NB4 (cell line): ENCODE results near the gene MICOS13.

Experiments
- DNase-seq: peaks from one replicate; pipeline ENCODE4 v3.0.0; 2010; ENCODE audit warnings: low read depth
- H3K4me3 ChIP-seq: one replicate; pipeline ENCODE4 v1.5.1; 2011; ENCODE audit warnings: mild to moderate bottlenecking, low read depth, low read length, moderate library complexity
- MYC ChIP-seq: IDR thresholded peaks from 2 replicates; pipeline ENCODE4 v1.6.1; 2011; ENCODE audit warnings: low read depth, low read length
- POLR2A ChIP-seq: IDR thresholded peaks from 2 replicates; pipeline ENCODE4 v1.6.1; 2011; ENCODE audit warnings: mild to moderate bottlenecking; ENCODE audit not compliant: insufficient read length; ENCODE audit errors: extremely low read depth
- TF ChIP-seq, protein P1 (sequence below): IDR thresholded peaks from 2 replicates; pipeline ENCODE4 v1.6.1; 2011; ENCODE audit warnings: low read depth, low read length
- TF ChIP-seq, protein P2 (sequence below): IDR thresholded peaks from one replicate; pipeline ENCODE4 v1.5.1; 2012; ENCODE audit warnings: low read depth, low read length

Gene MICOS13

DNA sequence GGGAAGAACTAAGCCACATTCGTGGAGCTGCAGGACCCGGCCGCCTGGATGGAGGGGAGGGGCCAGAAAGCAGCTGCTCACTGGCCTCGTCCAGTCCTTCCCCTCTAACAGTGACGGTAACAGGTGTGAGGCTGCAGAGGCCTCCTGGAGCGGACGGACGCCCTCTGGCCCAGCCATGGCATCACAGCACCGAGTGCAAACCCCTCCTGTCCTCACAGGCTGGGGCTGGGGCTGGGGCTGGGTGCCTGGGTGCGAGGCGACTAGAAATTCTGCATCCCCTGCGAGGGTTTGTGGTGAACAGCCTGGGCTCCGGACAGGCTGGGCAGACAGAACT lies 3.6 kb downstream of the MICOS13 start:
- TF ChIP-seq POLR2A (no peak), MYC (no peak)
- TF ChIP-seq, protein P1, sequence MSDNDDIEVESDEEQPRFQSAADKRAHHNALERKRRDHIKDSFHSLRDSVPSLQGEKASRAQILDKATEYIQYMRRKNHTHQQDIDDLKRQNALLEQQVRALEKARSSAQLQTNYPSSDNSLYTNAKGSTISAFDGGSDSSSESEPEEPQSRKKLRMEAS: no peak
- TF ChIP-seq, protein P2, sequence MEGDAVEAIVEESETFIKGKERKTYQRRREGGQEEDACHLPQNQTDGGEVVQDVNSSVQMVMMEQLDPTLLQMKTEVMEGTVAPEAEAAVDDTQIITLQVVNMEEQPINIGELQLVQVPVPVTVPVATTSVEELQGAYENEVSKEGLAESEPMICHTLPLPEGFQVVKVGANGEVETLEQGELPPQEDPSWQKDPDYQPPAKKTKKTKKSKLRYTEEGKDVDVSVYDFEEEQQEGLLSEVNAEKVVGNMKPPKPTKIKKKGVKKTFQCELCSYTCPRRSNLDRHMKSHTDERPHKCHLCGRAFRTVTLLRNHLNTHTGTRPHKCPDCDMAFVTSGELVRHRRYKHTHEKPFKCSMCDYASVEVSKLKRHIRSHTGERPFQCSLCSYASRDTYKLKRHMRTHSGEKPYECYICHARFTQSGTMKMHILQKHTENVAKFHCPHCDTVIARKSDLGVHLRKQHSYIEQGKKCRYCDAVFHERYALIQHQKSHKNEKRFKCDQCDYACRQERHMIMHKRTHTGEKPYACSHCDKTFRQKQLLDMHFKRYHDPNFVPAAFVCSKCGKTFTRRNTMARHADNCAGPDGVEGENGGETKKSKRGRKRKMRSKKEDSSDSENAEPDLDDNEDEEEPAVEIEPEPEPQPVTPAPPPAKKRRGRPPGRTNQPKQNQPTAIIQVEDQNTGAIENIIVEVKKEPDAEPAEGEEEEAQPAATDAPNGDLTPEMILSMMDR: no peak
- H3K4me3 ChIP-seq: no peak overlapping the region
- DNase-seq: no peak

DNA sequence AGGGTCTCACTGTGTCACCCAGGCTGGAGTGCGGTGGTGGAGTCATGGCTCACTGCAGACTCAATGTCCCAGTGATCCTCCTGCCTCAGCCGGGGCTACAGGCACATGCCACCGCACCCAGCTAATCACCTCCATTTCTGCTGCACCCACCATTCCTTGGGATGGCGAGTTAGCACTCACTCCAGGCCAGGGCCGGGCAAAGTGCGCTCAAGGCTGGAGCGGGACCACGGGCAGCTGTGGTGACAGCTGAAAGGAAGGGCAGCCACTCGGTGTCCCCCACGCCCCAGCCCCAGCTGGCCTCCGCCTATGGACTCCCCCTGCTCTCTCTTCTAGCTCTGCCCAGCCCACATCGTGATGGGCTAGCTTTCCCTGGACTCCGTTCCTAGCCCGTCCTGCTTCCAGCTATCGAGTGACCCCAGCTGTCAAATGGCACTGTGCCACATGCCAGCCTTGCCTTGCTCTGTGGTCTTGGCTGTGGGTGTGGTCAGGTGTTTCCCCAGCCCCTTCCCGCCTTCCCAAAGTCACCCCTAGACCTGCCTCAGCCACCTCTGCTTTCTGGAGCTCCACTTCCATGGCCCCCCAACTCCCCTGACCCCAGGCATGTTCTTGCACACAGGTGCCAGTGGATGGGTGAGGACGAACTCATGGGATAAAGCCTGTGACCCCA lies 4.1 kb downstream of the MICOS13 start:
- no peak overlapping the region for H3K4me3 ChIP-seq
- DNase-seq: no peak
- TF ChIP-seq POLR2A (no peak), MYC (no peak)
- TF ChIP-seq, protein P1: no peak
- TF ChIP-seq, protein P2: no peak

DNA sequence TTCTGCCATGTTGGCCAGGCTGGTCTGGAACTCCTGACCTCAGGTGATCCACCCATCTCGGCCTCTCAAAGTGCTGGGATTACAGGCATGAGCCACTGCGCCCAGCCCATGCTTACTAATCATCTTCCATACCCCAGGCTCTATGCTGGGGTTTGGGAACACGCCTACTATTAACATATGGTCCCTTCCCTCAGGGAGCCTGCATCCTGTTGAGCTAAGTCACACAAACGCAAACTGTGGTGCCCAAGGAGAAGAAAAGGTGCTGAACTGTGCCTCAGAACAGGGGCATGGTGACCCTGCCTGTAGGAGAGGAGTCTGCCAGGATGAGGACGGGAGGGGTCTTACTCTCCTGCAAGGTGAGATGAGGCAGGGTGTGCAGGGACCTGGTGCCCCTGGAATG lies 5.6 kb downstream of the MICOS13 start:
- TF ChIP-seq, protein P1: no peak
- TF ChIP-seq MYC (no peak), POLR2A (no peak)
- TF ChIP-seq, protein P2: no peak
- DNase-seq: no peak
- H3K4me3 ChIP-seq: no peak overlapping the region

DNA sequence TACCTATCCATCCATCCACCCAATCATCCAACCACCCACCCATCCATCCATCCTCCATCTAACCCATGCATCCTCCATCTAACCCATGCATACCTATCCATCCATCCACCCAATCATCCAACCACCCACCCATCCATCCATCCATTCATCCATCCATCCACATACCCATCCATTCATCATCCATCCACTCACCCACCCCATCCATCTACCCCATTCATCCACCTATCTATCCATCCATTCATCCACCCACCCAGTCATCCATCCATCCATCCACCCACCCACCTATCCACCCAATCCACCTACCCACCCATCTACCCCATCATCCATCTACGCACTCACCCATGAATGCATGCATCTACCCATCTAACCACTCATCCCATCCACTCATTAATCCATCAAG lies 6.6 kb downstream of the MICOS13 start:
- no peak for TF ChIP-seq POLR2A
- no peak for TF ChIP-seq MYC
- TF ChIP-seq, protein P2: no peak
- TF ChIP-seq, protein P1: no peak
- no peak for DNase-seq
- H3K4me3 ChIP-seq: no peak overlapping the region

DNA sequence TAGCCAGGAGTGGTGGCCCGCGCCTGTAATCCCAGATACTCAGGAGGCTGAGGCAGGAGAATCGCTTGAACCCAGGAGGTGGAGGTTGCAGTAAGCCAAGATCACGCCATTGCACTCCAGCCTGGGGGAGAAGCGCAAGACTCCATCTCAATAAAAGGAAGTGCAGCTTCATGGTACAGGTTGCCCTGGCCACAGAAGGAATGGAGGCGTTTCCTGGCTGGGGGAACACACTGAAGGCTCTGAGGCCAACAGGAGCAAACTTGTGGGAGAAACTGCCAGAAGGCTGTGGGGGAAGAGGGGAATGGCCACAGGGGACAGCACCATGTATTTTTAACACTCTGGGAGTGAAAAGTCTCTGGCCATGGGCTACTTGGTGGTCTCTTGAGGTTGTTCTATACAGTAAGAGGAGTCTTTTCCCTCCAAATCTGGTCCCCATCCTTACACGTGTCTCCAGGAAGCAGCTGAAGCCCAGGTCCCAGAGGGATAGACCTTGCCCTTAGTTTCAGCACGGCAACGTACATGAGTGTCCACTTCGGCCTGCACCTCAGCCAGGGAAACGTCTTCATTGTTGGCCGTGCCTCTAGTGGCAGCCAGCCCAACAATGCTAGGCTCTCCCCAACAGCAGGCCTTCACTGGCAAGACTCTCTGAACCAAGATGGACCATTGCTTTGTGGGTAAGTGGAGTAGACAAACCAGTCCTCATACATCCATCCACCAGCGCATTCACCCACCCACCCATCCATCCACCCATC lies 7.4 kb downstream of the MICOS13 start:
- DNase-seq: no peak

More for the DNA sequence above, 7.4 kb downstream of the MICOS13 start:
- TF ChIP-seq MYC (no peak), POLR2A (no peak)
- TF ChIP-seq, protein P1: no peak
- TF ChIP-seq, protein P2: no peak
- H3K4me3 ChIP-seq: no peak overlapping the region
